ENCODE results near the gene HPN.
"Not testable (repeated sequence)": the region's sequence is repeated elsewhere in the genome, so short reads cannot be mapped to it uniquely, and the experiment has no call there.

The HPN gene

GRCh38 chr19:35095667-35096368 lies 54.3 kb downstream of the HPN start:
- no peak overlapping the region for H3K27ac Mint-ChIP-seq
- DNase-seq = no peak
- no peaks in the 10 kb centered on the region for H3K4me1 Mint-ChIP-seq
- no peaks in the 10 kb centered on the region for H3K36me3 Mint-ChIP-seq (ENCODE audit: low read depth)
- no peaks in the 10 kb centered on the region for H3K27me3 Mint-ChIP-seq
- H3K9me3 Mint-ChIP-seq = no peaks in the 10 kb centered on the region
- H3K4me3 Mint-ChIP-seq = no peak overlapping the region
- ATAC-seq = no peak

GRCh38 chr19:35098413-35099049 lies 57.0 kb downstream of the HPN start:
- H3K36me3 Mint-ChIP-seq (ENCODE audit: low read depth) = no peaks in the 10 kb centered on the region
- no peak overlapping the region for H3K27ac Mint-ChIP-seq
- H3K27me3 Mint-ChIP-seq = no peaks in the 10 kb centered on the region
- DNase-seq = no peak
- no peaks in the 10 kb centered on the region for H3K9me3 Mint-ChIP-seq
- H3K4me1 Mint-ChIP-seq = no peaks in the 10 kb centered on the region
- H3K4me3 Mint-ChIP-seq = no peak overlapping the region
- no peak for ATAC-seq

GRCh38 chr19:35099155-35099896 lies 57.8 kb downstream of the HPN start:
- no peak overlapping the region for H3K27ac Mint-ChIP-seq
- H3K4me1 Mint-ChIP-seq = no peaks in the 10 kb centered on the region
- H3K36me3 Mint-ChIP-seq (ENCODE audit: low read depth) = no peaks in the 10 kb centered on the region
- DNase-seq (no peak), ATAC-seq (no peak)
- H3K27me3 Mint-ChIP-seq = no peaks in the 10 kb centered on the region
- H3K9me3 Mint-ChIP-seq = no peaks in the 10 kb centered on the region
- H3K4me3 Mint-ChIP-seq = no peak overlapping the region

GRCh38 chr19:35099897-35100275 lies 58.4 kb downstream of the HPN start:
- ATAC-seq (no peak), DNase-seq (no peak)
- H3K4me1 Mint-ChIP-seq = no peaks in the 10 kb centered on the region
- H3K27me3 Mint-ChIP-seq = no peaks in the 10 kb centered on the region
- H3K27ac Mint-ChIP-seq = no peak overlapping the region
- no peaks in the 10 kb centered on the region for H3K36me3 Mint-ChIP-seq (ENCODE audit: low read depth)
- H3K9me3 Mint-ChIP-seq = no peaks in the 10 kb centered on the region
- H3K4me3 Mint-ChIP-seq = no peak overlapping the region

GRCh38 chr19:35100588-35101533 lies 59.3 kb downstream of the HPN start:
- Mint-ChIP-seq H3K4me3 (no peak overlapping the region), H3K4me1 (no peaks in the 10 kb centered on the region), H3K27ac (no peak overlapping the region), H3K9me3 (no peaks in the 10 kb centered on the region), H3K27me3 (no peaks in the 10 kb centered on the region), H3K36me3 (ENCODE audit: low read depth) (no peaks in the 10 kb centered on the region)
- DNase-seq (no peak), ATAC-seq (no peak)

- H3K4me1 Mint-ChIP-seq; H3K27me3 Mint-ChIP-seq; H3K9me3 Mint-ChIP-seq; DNase-seq; H3K4me3 Mint-ChIP-seq; ATAC-seq; H3K27ac Mint-ChIP-seq; H3K36me3 Mint-ChIP-seq (ENCODE audit: low read depth): not testable (repeated sequence)
Measured at GRCh38 chr19:35101949-35102348, 60.4 kb downstream of the HPN start.

DNA sequence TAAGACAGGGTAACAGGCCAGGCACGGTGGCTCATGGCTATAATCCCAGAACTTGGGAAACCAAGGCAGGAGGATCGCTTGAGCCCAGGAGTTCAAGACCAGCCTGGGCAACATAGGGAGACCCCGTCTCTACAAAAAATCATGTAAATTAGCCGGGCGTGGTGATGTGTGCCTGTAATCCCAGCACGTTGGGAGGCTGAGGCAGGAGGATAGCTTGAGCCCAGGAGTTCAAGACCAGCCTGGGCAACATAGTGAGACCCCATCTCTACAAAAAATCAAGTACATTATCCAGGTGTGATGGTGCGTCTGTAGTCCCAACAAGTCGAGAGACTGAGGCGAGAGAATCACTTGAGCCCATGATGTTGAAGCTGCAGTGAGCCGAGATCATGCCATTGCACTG lies 62.1 kb downstream of the HPN start:
- H3K9me3 Mint-ChIP-seq; H3K4me3 Mint-ChIP-seq; ATAC-seq; H3K27ac Mint-ChIP-seq; H3K36me3 Mint-ChIP-seq (ENCODE audit: low read depth); DNase-seq; H3K27me3 Mint-ChIP-seq: not testable (repeated sequence)
- H3K4me1 Mint-ChIP-seq = peaks cover 12% of the 10 kb centered on the region

DNA sequence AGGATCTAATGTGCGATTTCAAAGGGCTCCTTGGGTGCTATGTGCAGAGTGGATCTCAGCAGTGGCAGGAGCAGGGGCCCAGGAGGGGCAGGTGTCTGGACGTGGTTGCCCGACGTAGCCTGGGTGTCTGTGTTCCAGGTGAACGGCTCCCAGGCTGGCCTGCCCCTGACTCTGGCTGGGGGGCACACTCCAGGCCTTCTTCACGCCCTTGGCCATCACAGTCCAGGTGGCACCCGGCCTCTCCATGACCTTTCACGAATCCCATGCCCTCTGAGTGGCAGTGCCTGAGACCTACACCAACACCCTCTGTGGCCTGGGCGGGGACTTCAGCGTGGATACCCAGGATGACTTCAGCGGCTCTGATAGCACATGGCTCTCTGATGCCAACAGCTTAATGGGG lies 62.8 kb downstream of the HPN start:
- Mint-ChIP-seq H3K4me1 (peaks cover 12% of the 10 kb centered on the region), H3K4me3 (no peak overlapping the region), H3K36me3 (ENCODE audit: low read depth) (no peaks in the 10 kb centered on the region), H3K27me3 (no peaks in the 10 kb centered on the region), H3K9me3 (no peaks in the 10 kb centered on the region), H3K27ac (no peak overlapping the region)
- no peak for DNase-seq
- no peak for ATAC-seq

DNA sequence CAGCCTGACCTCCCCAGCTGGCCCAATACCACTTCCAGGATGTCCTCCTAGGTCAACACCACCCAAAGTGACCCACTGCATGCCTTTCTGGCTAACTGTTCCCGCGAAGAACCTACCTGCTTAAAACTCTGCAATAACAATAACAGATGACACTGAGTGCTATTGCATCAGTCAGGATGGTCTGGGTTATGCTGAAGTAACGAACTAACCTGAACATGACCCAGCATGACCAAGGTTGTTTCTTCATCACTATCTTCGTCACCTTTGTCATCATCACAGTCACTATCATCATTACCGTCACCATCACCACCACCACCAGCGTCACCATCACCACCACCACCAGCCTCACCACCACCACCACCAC lies 63.5 kb downstream of the HPN start:
- Mint-ChIP-seq H3K36me3 (ENCODE audit: low read depth) (no peaks in the 10 kb centered on the region), H3K27ac (no peak overlapping the region), H3K9me3 (no peaks in the 10 kb centered on the region), H3K4me3 (no peak overlapping the region), H3K27me3 (no peaks in the 10 kb centered on the region), H3K4me1 (peaks cover 12% of the 10 kb centered on the region)
- DNase-seq (no peak), ATAC-seq (no peak)

DNA sequence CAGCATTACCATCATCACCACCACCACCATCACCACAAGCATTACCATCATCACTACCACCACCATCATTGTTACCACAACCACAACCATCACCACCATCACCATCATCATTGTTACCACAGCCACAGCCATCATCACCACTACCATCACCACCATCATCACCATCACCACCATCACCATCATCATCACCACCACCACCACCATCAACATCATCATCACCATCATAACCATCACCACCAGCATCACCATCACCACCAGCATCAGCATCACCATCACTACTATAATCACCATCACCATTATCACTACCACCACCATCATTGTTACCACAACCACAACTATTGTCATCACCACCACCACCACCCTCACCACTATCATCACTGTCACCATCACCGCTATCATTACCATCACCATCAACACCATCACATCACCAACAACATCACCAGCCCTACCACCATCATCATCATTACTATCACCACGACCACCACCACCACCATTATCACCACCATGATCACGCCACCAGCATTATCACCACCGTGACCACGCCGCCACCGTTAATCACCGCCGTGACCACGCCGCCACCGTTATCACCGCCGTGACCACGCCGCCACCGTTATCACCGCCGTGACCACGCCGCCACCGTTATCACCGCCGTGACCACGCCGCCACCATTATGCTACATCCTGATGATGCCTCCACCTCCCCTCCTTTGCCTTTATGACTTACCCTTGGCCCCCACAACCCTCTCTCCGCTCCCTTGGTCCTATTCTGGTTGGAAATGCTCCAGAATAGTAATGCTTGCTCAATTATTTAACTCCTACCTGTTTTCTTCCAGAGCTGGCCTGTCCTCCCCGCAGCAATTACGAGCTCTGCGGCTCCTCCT lies 64.1 kb downstream of the HPN start:
- Mint-ChIP-seq H3K4me3 (no peak overlapping the region), H3K27ac (no peak overlapping the region), H3K36me3 (ENCODE audit: low read depth) (no peaks in the 10 kb centered on the region), H3K4me1 (peaks cover 12% of the 10 kb centered on the region), H3K9me3 (no peaks in the 10 kb centered on the region), H3K27me3 (peaks cover under 1% of the 10 kb centered on the region)
- DNase-seq (no peak), ATAC-seq (no peak)

DNA sequence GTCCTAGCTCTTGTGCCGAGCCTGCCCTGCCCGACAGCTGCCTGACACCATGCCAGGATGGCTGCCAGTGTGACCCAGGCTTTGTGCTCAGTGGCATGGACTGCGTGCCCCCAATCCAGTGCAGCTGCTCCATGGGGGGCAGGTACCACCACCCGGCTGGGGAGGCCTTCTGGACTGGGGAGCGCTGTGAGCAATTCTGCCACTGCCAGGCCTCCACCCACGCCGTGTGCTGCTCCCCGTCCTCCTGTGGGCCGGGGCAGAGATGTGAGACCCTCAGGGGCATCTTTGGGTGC lies 64.7 kb downstream of the HPN start:
- no peaks in the 10 kb centered on the region for H3K36me3 Mint-ChIP-seq (ENCODE audit: low read depth)
- H3K9me3 Mint-ChIP-seq = no peaks in the 10 kb centered on the region
- peaks cover 12% of the 10 kb centered on the region for H3K4me1 Mint-ChIP-seq
- H3K4me3 Mint-ChIP-seq = no peak overlapping the region
- no peak for ATAC-seq
- no peak overlapping the region for H3K27ac Mint-ChIP-seq
- no peak for DNase-seq
- H3K27me3 Mint-ChIP-seq = peaks cover 3% of the 10 kb centered on the region

DNA sequence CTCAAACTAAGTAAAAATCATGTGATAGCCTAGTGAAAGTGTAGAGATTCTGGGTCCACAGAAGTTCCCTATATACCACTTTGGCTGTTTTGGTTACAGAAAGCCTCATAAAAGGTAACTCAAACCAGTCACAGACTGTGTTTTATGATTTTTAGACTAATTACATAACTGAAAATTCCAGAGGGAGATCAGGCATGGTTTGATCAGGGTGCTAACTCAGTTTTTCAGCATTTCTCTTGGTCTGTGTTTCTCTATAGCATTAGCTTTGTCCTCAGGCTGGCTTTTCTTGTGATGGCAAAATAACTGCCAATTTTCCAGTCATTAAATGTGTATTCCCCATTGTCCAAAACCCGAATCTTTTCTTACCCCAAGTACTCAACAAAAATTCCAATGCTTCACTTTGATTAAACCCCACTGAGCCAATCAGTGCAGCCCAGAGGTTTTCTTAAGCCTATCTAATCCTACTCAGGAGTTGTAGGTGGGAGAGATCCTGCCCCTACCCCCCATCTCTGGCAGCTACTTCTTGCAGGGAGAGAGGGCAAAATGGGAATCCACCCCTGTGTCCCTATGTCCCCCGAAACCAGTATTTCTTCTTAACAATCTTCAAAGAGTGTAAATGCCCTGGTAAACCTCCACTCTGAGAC lies 65.5 kb downstream of the HPN start:
- ATAC-seq = no peak
- Mint-ChIP-seq H3K4me1 (peaks cover 12% of the 10 kb centered on the region), H3K36me3 (ENCODE audit: low read depth) (no peaks in the 10 kb centered on the region), H3K4me3 (no peak overlapping the region), H3K9me3 (no peaks in the 10 kb centered on the region), H3K27me3 (peaks cover 3% of the 10 kb centered on the region), H3K27ac (no peak overlapping the region)
- no peak for DNase-seq

- Mint-ChIP-seq H3K4me1 (peaks cover 12% of the 10 kb centered on the region), H3K4me3 (no peak overlapping the region), H3K9me3 (no peaks in the 10 kb centered on the region), H3K27ac (no peak overlapping the region), H3K36me3 (ENCODE audit: low read depth) (no peaks in the 10 kb centered on the region), H3K27me3 (peaks cover 3% of the 10 kb centered on the region)
- DNase-seq (peak; percentile 23), ATAC-seq (peak; percentile 39)
Measured at GRCh38 chr19:35107545-35107944, 66.0 kb downstream of the HPN start.

Data from activated naive CD8-positive, alpha-beta T cell treated with anti-CD3 and anti-CD28 coated beads, Interleukin-2, amount 50 U/mL, for 24 hours (primary cell).